HG03280 (cell line): ENCODE measurements around the gene DUS3L.
"Not testable (repeated sequence)": the region's sequence is repeated elsewhere in the genome, so short reads cannot be mapped to it uniquely, and the experiment has no call there.

Experiments used
- ATAC-seq: cut with Tn5 transposase; IDR thresholded peaks from one replicate; pipeline ENCODE4 v1.9.1; 2021; ENCODE audit warnings: mild to moderate bottlenecking, moderate library complexity; ENCODE audit not compliant: unreplicated experiment

DUS3L gene

DNA sequence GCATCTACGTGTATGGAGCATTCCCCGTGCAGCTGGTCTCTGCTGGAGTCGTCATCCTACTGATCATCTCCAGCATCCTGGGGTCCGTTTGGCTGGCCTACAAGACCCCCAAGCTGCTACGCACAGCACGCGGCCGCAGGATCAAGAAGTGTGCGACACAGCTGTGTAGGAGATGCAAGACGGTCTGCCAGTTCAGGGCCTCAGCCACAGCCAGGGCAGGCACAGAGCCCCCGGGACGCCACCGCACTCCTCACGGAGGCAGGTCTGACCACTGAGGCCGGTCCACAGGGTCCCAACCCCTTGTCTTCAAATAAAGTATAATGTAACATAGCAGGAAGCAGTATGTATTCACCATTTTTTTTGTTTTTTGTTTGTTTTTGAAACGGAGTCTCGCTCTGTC lies 12.6 kb downstream of the DUS3L start:
- no peak for ATAC-seq

DNA sequence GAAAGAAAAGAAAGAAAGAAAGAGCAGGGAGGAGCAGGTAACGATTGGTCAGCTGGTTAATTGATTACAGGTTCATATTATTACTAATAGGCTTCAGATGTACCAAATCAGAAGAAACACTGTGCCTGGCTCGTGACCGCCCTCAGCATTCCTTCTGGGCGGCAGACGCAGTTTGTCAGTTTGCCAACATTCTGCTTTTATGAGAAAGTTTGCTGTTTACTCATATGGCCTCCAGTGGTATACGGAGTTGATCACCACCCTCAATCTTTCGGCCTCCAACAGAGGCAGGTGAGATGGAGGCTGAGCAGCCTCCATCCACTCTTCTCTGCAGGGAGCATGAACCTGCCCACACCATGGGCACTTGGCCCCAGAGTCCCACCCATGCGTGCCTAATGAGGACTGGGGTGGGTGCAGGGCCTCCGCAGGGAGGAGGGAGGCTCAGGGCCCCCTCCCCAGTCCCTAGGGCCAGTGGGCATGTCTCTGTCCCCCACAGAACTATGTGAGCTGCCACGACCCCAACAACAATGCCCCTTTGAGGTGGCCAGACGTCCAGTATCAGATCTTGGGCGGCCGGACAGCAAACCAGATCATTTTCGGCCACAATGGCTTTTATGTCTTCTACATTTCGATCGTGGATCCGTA lies 15.2 kb downstream of the DUS3L start:
- ATAC-seq: no peak

DNA sequence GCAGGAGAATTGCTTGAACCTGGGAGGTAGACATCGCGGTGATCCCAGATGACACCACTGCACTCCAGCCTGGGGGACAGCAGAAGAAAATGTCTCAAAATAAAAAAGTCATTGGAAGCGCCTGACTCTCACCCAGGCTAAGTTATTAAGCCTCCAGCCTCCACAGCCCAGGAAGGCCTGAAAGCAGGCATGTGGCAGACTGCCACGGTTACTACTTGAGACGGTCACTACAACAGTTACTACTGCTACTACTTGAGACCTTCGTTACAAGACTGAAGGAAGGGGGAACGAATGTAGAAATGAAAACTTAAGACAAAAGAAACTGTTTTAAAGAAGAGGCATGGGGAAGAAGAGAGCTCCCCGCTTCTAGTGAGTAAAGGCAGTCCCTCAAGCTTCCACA lies 16.0 kb downstream of the DUS3L start:
- ATAC-seq: no peak

DNA sequence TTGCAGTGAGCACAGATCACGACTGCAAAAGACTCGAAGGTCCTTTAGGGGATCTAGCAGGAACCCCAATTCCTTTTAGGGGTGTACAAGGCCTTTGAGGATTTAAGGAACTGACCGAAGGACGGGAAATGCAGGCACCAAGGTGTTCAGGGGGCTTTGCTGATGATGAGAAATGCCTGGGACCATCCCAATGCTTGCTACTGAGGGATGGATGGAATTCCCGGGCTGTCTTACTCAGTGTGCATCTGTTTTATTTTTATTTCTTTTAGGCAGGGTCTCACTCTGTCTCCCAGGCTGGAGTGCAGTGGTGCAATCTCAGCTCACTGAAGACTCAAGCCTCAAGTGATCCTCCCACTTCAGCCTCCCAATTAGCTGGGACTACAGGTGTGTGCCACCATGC lies 17.7 kb downstream of the DUS3L start:
- ATAC-seq: no peak

DNA sequence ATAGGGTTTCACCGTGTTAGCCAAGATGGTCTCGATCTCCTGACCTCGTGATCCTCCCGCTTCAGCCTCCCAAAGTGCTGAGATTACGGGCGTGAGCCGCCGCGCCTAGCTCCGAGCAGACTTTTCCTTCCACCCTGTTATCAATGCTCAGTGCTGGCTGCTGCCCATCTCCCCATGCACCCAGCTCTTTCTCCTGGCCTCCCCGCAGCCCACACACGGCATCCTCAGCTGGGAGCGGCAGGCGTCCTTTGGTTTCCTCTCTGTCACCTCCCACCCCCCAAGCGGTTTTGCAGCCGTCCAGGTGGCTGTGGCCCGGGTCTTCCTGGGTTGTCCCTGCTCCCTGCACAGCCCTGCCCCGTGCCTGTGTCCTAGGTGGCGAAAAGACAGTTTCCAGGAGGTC lies 18.5 kb downstream of the DUS3L start:
- no peak for ATAC-seq

DNA sequence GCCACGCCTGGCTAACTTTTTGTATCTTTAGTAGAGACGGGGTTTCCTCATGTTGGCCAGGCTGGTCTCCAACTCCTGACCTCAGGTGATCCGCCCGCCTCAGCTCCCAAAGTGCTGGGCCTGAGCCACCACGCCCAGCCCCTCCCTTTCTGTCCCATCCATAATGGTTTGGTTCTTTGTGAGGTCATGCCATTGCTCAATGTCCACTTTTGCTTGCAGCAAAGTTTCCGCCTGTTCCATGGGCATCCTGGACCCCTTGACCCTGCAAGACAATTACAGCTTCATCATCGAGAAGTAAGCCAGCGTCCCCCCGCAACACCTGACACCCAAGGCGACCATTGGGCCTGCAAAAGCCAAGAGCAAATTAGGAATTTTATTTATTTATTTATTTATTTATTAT lies 23.0 kb downstream of the DUS3L start:
- ATAC-seq: no peak

DNA sequence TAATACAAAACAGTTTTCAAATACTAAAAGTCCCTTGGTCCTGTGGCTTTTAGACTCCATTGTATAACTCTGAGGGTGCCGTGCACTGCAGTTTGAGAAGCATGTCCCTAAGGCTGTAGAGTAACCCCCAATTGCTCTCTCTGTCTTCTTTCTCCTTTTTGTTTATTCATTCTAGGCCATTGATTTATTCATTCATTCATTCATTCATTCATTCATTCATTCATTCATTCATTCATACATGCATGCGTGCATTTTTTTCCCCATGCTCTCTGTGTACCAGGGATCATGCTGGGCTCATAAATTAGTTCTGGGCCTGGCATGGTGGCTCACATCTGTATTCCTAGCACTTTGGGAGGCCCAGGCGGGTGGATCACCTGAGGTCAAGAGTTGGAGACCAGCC lies 25.7 kb downstream of the DUS3L start:
- ATAC-seq: no peak

DNA sequence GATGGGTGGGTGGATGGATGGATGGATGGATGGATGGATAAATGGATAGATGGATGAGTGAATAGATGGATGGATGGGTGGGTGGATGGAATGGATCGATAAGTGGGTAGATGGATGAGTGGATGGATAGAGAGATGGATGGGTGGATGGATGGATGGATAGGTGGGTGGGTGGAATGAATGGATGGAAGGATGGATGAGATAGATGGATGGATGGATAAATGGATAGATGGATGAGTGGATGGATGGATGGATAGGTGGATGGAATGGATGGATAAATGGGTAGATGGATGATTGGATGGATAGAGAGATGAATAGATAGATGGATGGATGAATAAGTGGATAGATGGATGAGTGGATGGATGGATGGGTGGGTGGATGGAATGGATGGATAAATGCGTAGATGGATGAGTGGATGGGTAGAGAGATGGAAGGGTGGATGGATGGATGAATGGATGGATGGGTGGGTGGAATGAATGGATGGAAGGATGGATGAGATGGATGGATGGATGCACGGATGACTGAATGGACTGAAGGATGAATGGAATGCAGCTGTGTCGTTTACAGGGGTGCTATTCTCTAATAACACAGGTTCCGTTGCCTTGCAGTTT lies 28.2 kb downstream of the DUS3L start:
- ATAC-seq: no peak

DNA sequence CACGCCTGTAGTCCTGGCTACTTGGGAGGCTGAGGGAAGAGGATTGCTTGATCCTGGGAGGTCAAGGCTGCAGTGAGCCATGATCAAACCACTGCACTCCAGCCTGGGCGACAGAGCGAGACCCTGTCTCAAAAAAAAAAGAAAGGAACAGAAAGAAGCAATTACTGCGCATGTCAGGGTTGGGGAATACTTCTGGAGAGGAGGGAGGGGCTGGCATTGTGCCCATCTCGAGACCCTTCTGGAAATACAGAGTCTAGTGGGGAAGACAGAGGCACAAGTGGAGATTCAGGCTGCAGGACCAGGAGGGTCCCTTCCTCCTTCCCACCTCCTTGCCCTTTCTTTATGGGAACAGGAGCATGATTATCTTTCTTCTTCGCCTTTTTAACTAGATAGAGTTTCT lies 37.2 kb downstream of the DUS3L start:
- no peak for ATAC-seq

DNA sequence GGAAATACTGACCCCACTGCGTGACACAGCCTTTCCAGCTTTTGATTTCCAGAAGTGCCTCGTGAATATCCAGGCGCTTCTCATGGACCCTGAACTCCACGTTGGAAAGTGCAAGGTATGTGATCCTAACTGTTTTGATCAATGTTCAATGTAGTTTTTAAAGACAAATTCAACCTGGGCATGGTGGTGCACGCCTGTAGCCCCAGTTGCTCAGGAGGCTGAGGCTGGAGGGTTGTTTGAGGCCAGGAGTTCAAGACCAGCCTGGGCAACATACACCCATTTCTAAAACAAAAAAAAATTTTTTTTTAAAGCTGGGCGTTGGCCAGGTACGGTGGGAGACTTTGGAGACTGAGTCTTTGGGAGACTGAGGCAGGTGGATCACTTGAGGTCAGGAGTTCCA lies 39.3 kb downstream of the DUS3L start:
- ATAC-seq: no peak

DNA sequence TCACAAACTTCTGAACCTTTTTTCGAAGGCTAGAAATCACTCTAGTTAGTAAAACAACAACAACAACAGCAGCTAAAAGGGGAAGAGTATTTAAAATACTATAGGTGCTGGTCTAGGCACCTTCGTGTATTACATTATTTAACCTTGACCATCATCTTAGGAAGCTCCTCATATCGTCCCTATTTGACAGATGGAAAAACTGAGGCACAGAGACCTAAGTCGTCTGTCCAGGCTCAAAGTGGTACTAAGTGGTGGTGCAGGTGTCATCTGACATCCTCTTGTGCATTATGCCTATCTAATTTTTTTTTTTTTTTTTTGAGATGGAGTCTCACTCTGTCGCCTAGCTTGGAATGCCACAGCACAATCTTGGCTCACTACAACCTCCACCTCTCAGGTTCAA lies 41.5 kb downstream of the DUS3L start:
- no peak for ATAC-seq

DNA sequence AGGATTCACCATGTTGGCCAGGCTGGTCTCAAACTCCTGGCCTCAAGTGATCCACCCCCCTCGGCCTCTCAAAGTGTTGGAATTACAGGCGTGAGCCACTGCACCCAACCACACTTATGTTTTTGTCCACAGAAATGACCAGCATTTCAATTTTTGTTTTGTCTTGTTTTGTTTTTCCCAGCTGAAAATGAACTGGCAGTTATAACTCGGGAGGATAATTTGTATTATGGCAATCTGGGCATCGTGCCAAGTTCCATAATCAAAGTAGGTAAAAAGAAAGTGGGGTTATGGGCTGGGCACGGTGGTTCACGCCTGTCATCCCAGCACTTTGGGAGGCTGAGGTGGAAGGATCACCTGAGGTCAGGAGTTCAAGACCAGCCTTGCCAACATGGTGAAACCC lies 42.0 kb downstream of the DUS3L start:
- not testable (repeated sequence) for ATAC-seq

DNA sequence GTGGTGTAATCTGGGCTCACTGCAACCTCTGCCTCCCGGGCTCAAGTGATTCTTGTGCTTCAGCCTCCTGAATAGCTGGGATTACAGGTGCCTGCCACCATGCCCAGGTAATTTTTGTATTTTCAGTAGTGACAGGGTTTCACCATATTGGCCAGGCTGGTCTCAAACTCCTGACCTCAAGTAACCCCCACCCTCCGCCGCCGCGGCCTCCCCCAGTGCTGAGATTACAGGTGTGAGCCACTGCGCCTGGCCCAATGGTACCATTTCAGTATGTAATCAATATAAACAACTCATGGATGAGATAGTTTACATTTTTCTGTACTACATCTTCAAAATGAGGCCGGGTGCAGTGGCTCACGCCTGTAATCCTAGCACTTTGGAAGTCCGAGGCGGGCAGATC lies 46.0 kb downstream of the DUS3L start:
- not testable (repeated sequence) for ATAC-seq

DNA sequence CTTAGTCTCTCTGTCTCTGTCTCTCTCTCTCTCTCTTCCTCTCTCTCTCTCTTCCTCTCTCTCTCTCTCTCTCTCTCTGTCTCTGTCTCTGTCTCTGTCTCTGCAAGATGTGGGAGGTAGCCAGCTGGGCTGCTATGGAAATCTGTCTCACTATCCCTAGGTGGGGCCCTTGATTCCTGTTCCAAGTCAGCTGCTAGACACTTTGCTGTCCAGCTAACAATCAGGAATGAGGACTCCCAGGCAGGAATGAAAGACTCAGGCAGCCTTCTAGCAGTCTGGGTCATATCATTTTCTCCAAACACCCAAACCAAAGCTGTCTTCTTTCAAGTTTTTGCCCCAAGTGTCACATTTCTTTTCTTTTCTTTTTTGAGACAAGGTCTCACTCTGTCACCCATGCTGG lies 47.3 kb downstream of the DUS3L start:
- ATAC-seq: no peak

DNA sequence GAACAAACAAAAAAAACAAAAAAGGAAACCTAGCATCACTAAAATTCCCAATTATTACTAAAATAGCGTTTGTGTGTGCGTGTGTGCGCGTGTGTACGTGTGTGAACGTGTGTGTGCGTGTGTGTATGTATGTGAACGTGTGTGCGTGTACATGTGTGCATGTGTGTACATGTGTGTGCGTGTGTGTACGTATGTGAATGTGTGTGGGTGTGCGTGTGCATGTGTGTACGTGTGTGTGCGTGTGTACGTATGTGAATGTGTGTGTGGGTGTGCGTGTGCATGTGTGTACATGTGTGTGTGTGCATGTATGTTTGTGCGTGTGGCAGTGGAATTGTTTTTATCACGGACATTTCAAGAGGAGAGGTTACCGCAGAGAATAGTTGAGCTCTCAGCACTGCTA lies 48.9 kb downstream of the DUS3L start:
- no peak for ATAC-seq

DNA sequence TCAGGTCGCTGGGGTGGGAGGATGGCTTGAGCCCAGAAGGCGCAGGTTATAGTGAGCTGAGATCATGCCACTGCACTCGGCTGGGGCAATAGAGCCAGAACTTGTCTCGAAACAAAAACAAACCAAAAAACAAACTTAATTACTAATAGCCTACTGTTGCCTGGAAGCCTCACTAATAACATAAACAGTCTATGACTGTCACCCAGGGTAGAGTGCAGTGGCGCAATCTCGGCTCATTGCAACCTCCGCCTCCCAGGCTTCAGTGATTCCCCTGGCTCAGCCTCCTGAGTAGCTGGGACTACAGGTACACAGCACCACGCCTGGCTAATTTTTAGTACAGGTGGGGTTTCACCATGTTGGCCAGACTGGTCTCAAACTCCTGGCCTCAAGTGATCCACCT lies 52.5 kb downstream of the DUS3L start:
- no peak for ATAC-seq
